ENCODE results near the gene MAP2. TPM values are rescaled to one million over a fixed set of nuclear protein-coding genes. Genes with fewer than 3 reads are reported as not detected.

The MAP2 gene
- total RNA-seq, 1 experiment from 2014 or later = 1.5 TPM

- DNase-seq = no peak
- Histone ChIP-seq H2AFZ (ENCODE audit: low read length) (no peak overlapping the region), H3K4me1 (ENCODE audit: low read length) (no peaks in the 10 kb centered on the region), H3K9me2 (replicated peaks; ENCODE audit: insufficient read depth, low read length) (no peaks in the 10 kb centered on the region), H3K9ac (ENCODE audit: low read length) (no peak overlapping the region), H3K9me3 (ENCODE audit: low read length) (no peaks in the 10 kb centered on the region), H3K4me3 (ENCODE audit: low read length) (no peak overlapping the region), H3K4me2 (ENCODE audit: low read depth, low read length, poor library complexity, severe bottlenecking) (no peak overlapping the region), H3K36me3 (ENCODE audit: insufficient read depth, low read length) (no peaks in the 10 kb centered on the region), H3K27ac (ENCODE audit: low read length) (no peak overlapping the region), H3K27me3 (ENCODE audit: low read length) (no peaks in the 10 kb centered on the region), H3K79me2 (ENCODE audit: low read length) (no peaks in the 10 kb centered on the region), H4K20me1 (ENCODE audit: insufficient read depth, low read depth, low read length) (no peaks in the 10 kb centered on the region)
Measured at GRCh38 chr2:209498614-209499013, 74.8 kb downstream of the MAP2 start.

- Histone ChIP-seq H3K4me1 (ENCODE audit: low read length) (no peaks in the 10 kb centered on the region), H3K27ac (ENCODE audit: low read length) (no peak overlapping the region), H3K9ac (ENCODE audit: low read length) (no peak overlapping the region), H3K27me3 (ENCODE audit: low read length) (no peaks in the 10 kb centered on the region), H3K9me3 (ENCODE audit: low read length) (no peaks in the 10 kb centered on the region), H3K4me3 (ENCODE audit: low read length) (no peak overlapping the region), H2AFZ (ENCODE audit: low read length) (no peak overlapping the region), H4K20me1 (ENCODE audit: insufficient read depth, low read depth, low read length) (no peaks in the 10 kb centered on the region), H3K9me2 (replicated peaks; ENCODE audit: insufficient read depth, low read length) (no peaks in the 10 kb centered on the region), H3K36me3 (ENCODE audit: insufficient read depth, low read length) (no peaks in the 10 kb centered on the region), H3K4me2 (ENCODE audit: low read depth, low read length, poor library complexity, severe bottlenecking) (no peak overlapping the region), H3K79me2 (ENCODE audit: low read length) (no peaks in the 10 kb centered on the region)
- no peak for DNase-seq
Measured at GRCh38 chr2:209499069-209499468, 75.2 kb downstream of the MAP2 start.

GRCh38 chr2:209501579-209501978, 77.7 kb downstream of the MAP2 start:
- H3K9ac ChIP-seq (ENCODE audit: low read length) = no peak overlapping the region
- no peaks in the 10 kb centered on the region for H3K27me3 ChIP-seq (ENCODE audit: low read length)
- DNase-seq = no peak
- no peaks in the 10 kb centered on the region for H3K9me3 ChIP-seq (ENCODE audit: low read length)
- no peak overlapping the region for H2AFZ ChIP-seq (ENCODE audit: low read length)
- H3K4me2 ChIP-seq (ENCODE audit: low read depth, low read length, poor library complexity, severe bottlenecking) = no peak overlapping the region
- no peak overlapping the region for H3K27ac ChIP-seq (ENCODE audit: low read length)
- no peaks in the 10 kb centered on the region for H3K9me2 ChIP-seq (replicated peaks; ENCODE audit: insufficient read depth, low read length)
- no peaks in the 10 kb centered on the region for H3K4me1 ChIP-seq (ENCODE audit: low read length)
- H3K79me2 ChIP-seq (ENCODE audit: low read length) = no peaks in the 10 kb centered on the region
- no peaks in the 10 kb centered on the region for H4K20me1 ChIP-seq (ENCODE audit: insufficient read depth, low read depth, low read length)
- H3K4me3 ChIP-seq (ENCODE audit: low read length) = no peak overlapping the region
- no peaks in the 10 kb centered on the region for H3K36me3 ChIP-seq (ENCODE audit: insufficient read depth, low read length)

- Histone ChIP-seq H3K36me3 (ENCODE audit: insufficient read depth, low read length) (no peaks in the 10 kb centered on the region), H3K9me2 (replicated peaks; ENCODE audit: insufficient read depth, low read length) (no peaks in the 10 kb centered on the region), H3K9me3 (ENCODE audit: low read length) (no peaks in the 10 kb centered on the region), H3K4me1 (ENCODE audit: low read length) (no peaks in the 10 kb centered on the region), H3K79me2 (ENCODE audit: low read length) (no peaks in the 10 kb centered on the region), H4K20me1 (ENCODE audit: insufficient read depth, low read depth, low read length) (no peaks in the 10 kb centered on the region), H2AFZ (ENCODE audit: low read length) (no peak overlapping the region), H3K27me3 (ENCODE audit: low read length) (no peaks in the 10 kb centered on the region), H3K4me3 (ENCODE audit: low read length) (no peak overlapping the region), H3K9ac (ENCODE audit: low read length) (no peak overlapping the region), H3K4me2 (ENCODE audit: low read depth, low read length, poor library complexity, severe bottlenecking) (no peak overlapping the region), H3K27ac (ENCODE audit: low read length) (no peak overlapping the region)
- DNase-seq = no peak
Measured at GRCh38 chr2:209505410-209505809, 81.6 kb downstream of the MAP2 start.

GRCh38 chr2:209508255-209508654, 84.4 kb downstream of the MAP2 start:
- H3K4me3 ChIP-seq (ENCODE audit: low read length) = no peak overlapping the region
- H3K9ac ChIP-seq (ENCODE audit: low read length) = no peak overlapping the region
- no peak for DNase-seq
- H3K9me3 ChIP-seq (ENCODE audit: low read length) = no peaks in the 10 kb centered on the region
- no peaks in the 10 kb centered on the region for H3K36me3 ChIP-seq (ENCODE audit: insufficient read depth, low read length)
- no peaks in the 10 kb centered on the region for H3K4me1 ChIP-seq (ENCODE audit: low read length)
- H2AFZ ChIP-seq (ENCODE audit: low read length) = no peak overlapping the region
- H3K4me2 ChIP-seq (ENCODE audit: low read depth, low read length, poor library complexity, severe bottlenecking) = no peak overlapping the region
- H3K27me3 ChIP-seq (ENCODE audit: low read length) = no peaks in the 10 kb centered on the region
- no peak overlapping the region for H3K27ac ChIP-seq (ENCODE audit: low read length)
- H3K9me2 ChIP-seq (replicated peaks; ENCODE audit: insufficient read depth, low read length) = no peaks in the 10 kb centered on the region
- H3K79me2 ChIP-seq (ENCODE audit: low read length) = no peaks in the 10 kb centered on the region
- H4K20me1 ChIP-seq (ENCODE audit: insufficient read depth, low read depth, low read length) = no peaks in the 10 kb centered on the region

- DNase-seq = no peak
- H3K27ac ChIP-seq (ENCODE audit: low read length) = no peak overlapping the region
- no peaks in the 10 kb centered on the region for H3K9me3 ChIP-seq (ENCODE audit: low read length)
Measured at GRCh38 chr2:209511637-209512036, 87.8 kb downstream of the MAP2 start.

GRCh38 chr2:209512971-209513370, 89.1 kb downstream of the MAP2 start:
- Histone ChIP-seq H3K9ac (ENCODE audit: low read length) (no peak overlapping the region), H3K79me2 (ENCODE audit: low read length) (no peaks in the 10 kb centered on the region), H4K20me1 (ENCODE audit: insufficient read depth, low read depth, low read length) (no peaks in the 10 kb centered on the region), H3K4me2 (ENCODE audit: low read depth, low read length, poor library complexity, severe bottlenecking) (no peak overlapping the region), H3K36me3 (ENCODE audit: insufficient read depth, low read length) (no peaks in the 10 kb centered on the region), H3K4me3 (ENCODE audit: low read length) (no peak overlapping the region), H3K27me3 (ENCODE audit: low read length) (no peaks in the 10 kb centered on the region), H3K9me2 (replicated peaks; ENCODE audit: insufficient read depth, low read length) (no peaks in the 10 kb centered on the region), H3K27ac (ENCODE audit: low read length) (no peak overlapping the region), H3K4me1 (ENCODE audit: low read length) (no peaks in the 10 kb centered on the region), H2AFZ (ENCODE audit: low read length) (no peak overlapping the region), H3K9me3 (ENCODE audit: low read length) (no peaks in the 10 kb centered on the region)
- no peak for DNase-seq

More at GRCh38 chr2:209511637-209512036, 87.8 kb downstream of the MAP2 start:
- Histone ChIP-seq H3K9ac (ENCODE audit: low read length) (no peak overlapping the region), H3K79me2 (ENCODE audit: low read length) (no peaks in the 10 kb centered on the region), H3K4me3 (ENCODE audit: low read length) (no peak overlapping the region), H3K4me1 (ENCODE audit: low read length) (no peaks in the 10 kb centered on the region), H3K27me3 (ENCODE audit: low read length) (no peaks in the 10 kb centered on the region), H3K9me2 (replicated peaks; ENCODE audit: insufficient read depth, low read length) (no peaks in the 10 kb centered on the region), H3K36me3 (ENCODE audit: insufficient read depth, low read length) (no peaks in the 10 kb centered on the region), H4K20me1 (ENCODE audit: insufficient read depth, low read depth, low read length) (no peaks in the 10 kb centered on the region), H2AFZ (ENCODE audit: low read length) (no peak overlapping the region), H3K4me2 (ENCODE audit: low read depth, low read length, poor library complexity, severe bottlenecking) (no peak overlapping the region)

GRCh38 chr2:209517436-209517835, 93.6 kb downstream of the MAP2 start:
- Histone ChIP-seq H3K4me1 (ENCODE audit: low read length) (no peaks in the 10 kb centered on the region), H4K20me1 (ENCODE audit: insufficient read depth, low read depth, low read length) (no peaks in the 10 kb centered on the region), H3K36me3 (ENCODE audit: insufficient read depth, low read length) (no peaks in the 10 kb centered on the region), H3K27ac (ENCODE audit: low read length) (no peak overlapping the region), H3K9ac (ENCODE audit: low read length) (no peak overlapping the region), H3K4me2 (ENCODE audit: low read depth, low read length, poor library complexity, severe bottlenecking) (no peak overlapping the region), H3K4me3 (ENCODE audit: low read length) (no peak overlapping the region), H2AFZ (ENCODE audit: low read length) (no peak overlapping the region), H3K79me2 (ENCODE audit: low read length) (no peaks in the 10 kb centered on the region), H3K9me2 (replicated peaks; ENCODE audit: insufficient read depth, low read length) (no peaks in the 10 kb centered on the region), H3K9me3 (ENCODE audit: low read length) (no peaks in the 10 kb centered on the region), H3K27me3 (ENCODE audit: low read length) (no peaks in the 10 kb centered on the region)
- DNase-seq = no peak

- Histone ChIP-seq H3K4me1 (ENCODE audit: low read length) (no peaks in the 10 kb centered on the region), H3K27me3 (ENCODE audit: low read length) (no peaks in the 10 kb centered on the region), H2AFZ (ENCODE audit: low read length) (no peak overlapping the region), H3K79me2 (ENCODE audit: low read length) (no peaks in the 10 kb centered on the region), H3K9me3 (ENCODE audit: low read length) (no peaks in the 10 kb centered on the region), H3K27ac (ENCODE audit: low read length) (no peak overlapping the region), H3K4me2 (ENCODE audit: low read depth, low read length, poor library complexity, severe bottlenecking) (no peak overlapping the region), H3K36me3 (ENCODE audit: insufficient read depth, low read length) (no peaks in the 10 kb centered on the region), H3K9me2 (replicated peaks; ENCODE audit: insufficient read depth, low read length) (no peaks in the 10 kb centered on the region), H4K20me1 (ENCODE audit: insufficient read depth, low read depth, low read length) (no peaks in the 10 kb centered on the region), H3K4me3 (ENCODE audit: low read length) (no peak overlapping the region), H3K9ac (ENCODE audit: low read length) (no peak overlapping the region)
- DNase-seq = no peak
Measured at GRCh38 chr2:209519271-209519670, 95.4 kb downstream of the MAP2 start.

Data from Karpas-422 (cell line).